Effector memory CD8-positive, alpha-beta T cell (primary cell): ENCODE measurements around the gene MTIF3.

Source experiments
- ATAC-seq: fragments of 150-1000 bp; cut with Tn5 transposase; replicated peaks from 2 replicates; pipeline ENCODE4 v1.10.0; 2021; ENCODE audit warnings: mild to moderate bottlenecking, moderate library complexity
- DNase-seq, 3 experiments: peaks; one replicate each; pipeline ENCODE4 v3.0.0; 2021
- H3K27ac Mint-ChIP-seq, 2 donors: one replicate each; pipeline ENCODE4 v1.8.0; 2022; ENCODE audit warnings: mild to moderate bottlenecking in 2 of 2, mixed read lengths in 2 of 2, moderate library complexity in 2 of 2
- H3K27me3 Mint-ChIP-seq, 2 donors: one replicate each; pipeline ENCODE4 v1.8.0; 2022; ENCODE audit warnings: mixed read lengths in 2 of 2
- H3K36me3 Mint-ChIP-seq: one replicate; pipeline ENCODE4 v1.8.0; 2022; ENCODE audit warnings: mild to moderate bottlenecking, moderate library complexity, mixed read lengths; ENCODE audit not compliant: insufficient read depth
- H3K4me1 Mint-ChIP-seq, 2 donors: one replicate each; pipeline ENCODE4 v1.8.0; 2022; ENCODE audit warnings: low read depth in 2 of 2, mixed read lengths in 2 of 2
- H3K4me3 Mint-ChIP-seq, 2 donors: one replicate each; pipeline ENCODE4 v1.8.0; 2022; ENCODE audit warnings: mild to moderate bottlenecking in 2 of 2, mixed read lengths in 2 of 2, moderate library complexity in 2 of 2
- H3K9me3 Mint-ChIP-seq, 2 donors: one replicate each; pipeline ENCODE4 v1.8.0; 2022; ENCODE audit warnings: mixed read lengths in 2 of 2

The MTIF3 gene

DNA sequence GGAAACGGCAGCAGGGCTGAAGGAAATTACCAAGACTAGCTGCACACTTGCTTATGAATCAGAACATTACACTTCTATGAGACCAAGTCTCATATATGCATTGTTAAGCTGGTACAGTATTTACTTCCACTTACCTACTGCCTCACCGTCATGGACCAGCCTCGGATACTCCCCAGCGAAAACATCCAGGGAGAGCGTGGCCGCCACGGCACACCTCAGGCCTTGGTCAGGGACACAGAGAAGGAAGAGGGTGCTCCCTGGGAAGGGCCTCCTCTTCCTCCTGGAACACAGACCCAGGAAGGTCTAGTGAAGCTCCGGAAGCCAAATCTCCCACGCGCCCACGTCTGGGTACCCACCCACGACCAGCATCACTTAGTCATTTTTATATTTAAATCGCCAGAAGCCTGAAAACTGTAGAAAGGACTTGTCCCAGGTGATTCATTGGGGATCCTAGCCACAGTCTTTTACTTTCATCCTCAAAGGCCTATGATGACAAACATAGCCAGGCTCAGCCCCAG is 24.4 kb upstream of the MTIF3 start:
- peaks cover 9 to 14% of the 10 kb centered on the region in 2 donors for H3K4me1 Mint-ChIP-seq
- H3K9me3 Mint-ChIP-seq, result no peaks in the 10 kb centered on the region
- ATAC-seq, result no peak
- peaks cover 0 to 16% of the 10 kb centered on the region in 2 donors for H3K27me3 Mint-ChIP-seq
- H3K36me3 Mint-ChIP-seq, result no peaks in the 10 kb centered on the region
- H3K27ac Mint-ChIP-seq, result no peak overlapping the region
- no peak overlapping the region for H3K4me3 Mint-ChIP-seq
- no peak for DNase-seq

DNA sequence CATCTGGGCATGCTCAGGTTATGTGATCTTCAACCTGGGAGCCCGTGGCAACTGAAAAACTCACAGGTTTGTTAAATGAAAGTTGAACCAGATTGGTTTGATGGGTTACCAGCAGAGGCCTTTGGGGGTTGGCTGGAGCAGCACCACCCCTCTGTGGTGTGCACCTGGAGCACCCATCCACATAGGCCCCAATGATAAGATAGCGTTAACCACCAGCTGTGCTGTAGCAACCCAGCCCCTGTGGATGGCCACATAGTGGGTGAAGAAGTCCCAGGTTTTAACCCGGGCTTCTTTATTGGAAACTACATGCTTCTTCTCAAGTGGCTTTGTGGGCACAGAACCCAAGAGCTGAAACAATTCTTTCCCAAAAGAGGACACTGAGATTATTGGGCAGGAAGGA is 22.6 kb upstream of the MTIF3 start:
- peak overlapping the region; percentile 28 to 53 for H3K27ac Mint-ChIP-seq

DNA sequence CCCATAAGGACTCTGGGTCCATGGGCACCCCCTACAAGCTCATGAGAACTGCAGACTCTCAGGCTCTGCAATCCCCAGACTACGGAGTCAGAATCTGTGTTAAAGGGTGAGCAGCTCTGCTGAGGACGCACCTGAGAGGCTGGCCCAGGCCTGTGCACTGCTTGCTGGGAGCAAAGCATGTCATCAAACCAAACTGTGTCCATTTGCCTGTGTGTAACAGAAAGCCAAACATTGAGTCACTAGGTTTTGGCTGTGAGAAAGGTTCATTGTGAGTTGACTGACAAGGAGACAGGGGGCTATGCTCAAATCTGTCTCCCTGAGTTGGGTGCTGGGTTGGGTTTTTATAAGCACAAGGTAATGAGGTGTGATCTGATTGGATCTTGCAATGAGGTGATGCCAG is 22.1 kb upstream of the MTIF3 start:
- ATAC-seq (no peak), DNase-seq (no peak)
- Mint-ChIP-seq H3K4me3 (no peak overlapping the region), H3K9me3 (no peaks in the 10 kb centered on the region), H3K27me3 (peaks cover 0 to 7% of the 10 kb centered on the region in 2 donors), H3K27ac (no peak overlapping the region), H3K36me3 (no peaks in the 10 kb centered on the region), H3K4me1 (peaks cover 9 to 10% of the 10 kb centered on the region in 2 donors)

More for the DNA sequence above, 22.6 kb upstream of the MTIF3 start:
- Mint-ChIP-seq H3K4me3 (no peak overlapping the region), H3K27me3 (peaks cover 0 to 12% of the 10 kb centered on the region in 2 donors), H3K36me3 (no peaks in the 10 kb centered on the region), H3K4me1 (peaks cover 9 to 12% of the 10 kb centered on the region in 2 donors), H3K9me3 (no peaks in the 10 kb centered on the region)
- DNase-seq (peak in 1 of 3 experiments; percentile 5), ATAC-seq (peak; percentile 97)

DNA sequence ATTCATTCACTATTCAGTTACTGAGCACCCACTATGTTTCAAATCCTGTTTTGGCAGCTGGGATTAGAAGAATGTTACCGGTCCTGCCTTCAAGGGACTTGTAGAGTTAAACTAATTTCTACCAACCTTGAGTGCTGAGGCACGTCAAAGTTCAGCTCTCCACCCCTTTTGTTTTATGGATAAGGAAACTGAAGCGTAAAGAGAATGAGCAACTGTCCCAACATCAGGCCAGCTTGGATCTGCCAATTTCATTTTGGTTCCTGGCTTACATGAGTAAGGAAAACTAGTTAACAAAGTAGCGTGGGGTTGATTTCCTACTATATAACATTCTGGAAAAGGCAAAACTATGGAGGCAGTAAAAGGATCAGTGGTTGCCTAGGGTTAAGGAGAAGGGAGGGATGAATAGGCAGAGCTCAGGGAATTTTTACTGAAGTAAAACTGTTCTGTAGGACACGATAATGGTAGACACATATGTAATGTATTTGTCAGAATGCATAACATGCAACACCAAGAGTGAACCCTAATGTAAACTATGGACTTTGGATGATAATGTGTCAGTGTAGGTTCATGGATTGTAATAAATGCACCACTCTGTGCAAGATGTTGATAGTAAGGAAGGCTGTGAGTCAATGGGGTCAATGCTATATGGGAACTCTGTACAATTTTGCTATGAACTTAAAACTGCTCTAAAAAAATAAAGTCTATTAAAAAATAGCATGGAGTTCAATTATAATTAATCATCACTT is 19.9 kb upstream of the MTIF3 start:
- ATAC-seq (no peak), DNase-seq (no peak)
- no peaks in the 10 kb centered on the region for H3K9me3 Mint-ChIP-seq
- H3K27me3 Mint-ChIP-seq, result no peaks in the 10 kb centered on the region
- H3K36me3 Mint-ChIP-seq, result no peaks in the 10 kb centered on the region
- H3K27ac Mint-ChIP-seq, result peak overlapping the region in 1 of 2 donors; percentile 36
- no peak overlapping the region for H3K4me3 Mint-ChIP-seq
- peaks cover 5 to 12% of the 10 kb centered on the region in 2 donors for H3K4me1 Mint-ChIP-seq

DNA sequence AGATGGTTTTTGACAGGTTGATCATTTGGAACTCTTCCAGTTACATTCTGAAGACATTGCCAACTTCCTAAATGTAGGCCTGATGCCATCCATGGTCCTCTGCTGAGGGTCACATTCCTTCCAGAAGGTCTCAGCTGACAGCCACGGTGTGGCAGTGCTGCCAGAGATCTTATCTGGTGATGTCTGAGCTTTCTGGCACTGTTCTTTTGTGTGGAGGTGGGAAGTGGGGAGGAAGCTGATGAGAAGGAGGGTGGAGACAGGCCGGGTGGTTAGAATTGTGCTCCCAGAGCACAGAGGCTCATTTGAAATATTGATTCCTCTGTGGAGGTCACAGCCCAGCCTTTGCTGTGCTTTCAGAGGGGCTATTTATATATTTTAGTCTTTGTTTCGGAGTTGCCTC is 16.1 kb upstream of the MTIF3 start:
- no peak for ATAC-seq
- DNase-seq, result no peak
- Mint-ChIP-seq H3K27ac (peak overlapping the region in 1 of 2 donors; percentile 8), H3K9me3 (no peaks in the 10 kb centered on the region), H3K27me3 (no peaks in the 10 kb centered on the region), H3K4me1 (peaks cover 0 to 2% of the 10 kb centered on the region in 2 donors), H3K36me3 (no peaks in the 10 kb centered on the region), H3K4me3 (no peak overlapping the region)

DNA sequence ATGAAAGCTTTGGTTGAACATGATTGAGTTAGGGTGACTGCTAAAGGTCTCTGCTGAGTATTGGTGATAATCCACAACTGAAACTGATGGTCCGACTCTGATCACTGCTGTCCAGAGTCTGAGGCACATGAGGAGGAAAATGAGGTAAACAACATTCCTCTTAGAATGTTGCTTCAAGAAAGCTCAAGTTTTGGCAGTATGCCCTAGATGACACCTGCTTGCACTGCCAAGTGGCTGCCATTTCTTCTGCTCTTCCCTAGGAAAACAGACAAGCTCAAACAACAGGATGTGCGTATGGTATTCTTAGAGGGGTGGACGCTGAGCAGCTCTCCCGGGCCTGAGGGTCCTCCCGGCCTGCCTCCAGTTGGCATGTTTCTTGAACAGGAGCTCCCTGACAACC is 15.2 kb upstream of the MTIF3 start:
- Mint-ChIP-seq H3K36me3 (no peaks in the 10 kb centered on the region), H3K27ac (no peak overlapping the region), H3K27me3 (no peaks in the 10 kb centered on the region), H3K4me1 (peaks cover 0 to 2% of the 10 kb centered on the region in 2 donors), H3K4me3 (no peak overlapping the region), H3K9me3 (no peaks in the 10 kb centered on the region)
- DNase-seq (no peak), ATAC-seq (no peak)

DNA sequence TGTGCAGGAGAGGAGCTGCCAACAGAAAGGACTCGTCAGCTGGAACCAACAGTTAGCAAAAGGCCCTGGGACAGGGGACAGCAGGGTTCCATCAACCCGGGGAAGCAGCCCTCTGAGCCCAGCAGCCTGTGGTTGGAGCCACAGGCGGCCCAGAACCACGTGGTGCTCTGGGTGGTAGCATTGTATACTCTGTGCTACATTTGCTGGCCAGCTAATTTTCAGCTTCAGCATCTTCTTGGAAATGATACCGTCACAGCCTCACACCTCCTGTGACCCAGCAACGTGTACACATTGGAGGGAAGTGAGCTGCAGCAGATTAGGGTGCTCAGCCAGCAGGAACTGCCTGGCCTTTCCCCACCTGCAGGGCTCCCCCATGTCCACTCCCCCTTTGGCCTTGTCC is 13.1 kb upstream of the MTIF3 start:
- DNase-seq, result no peak
- Mint-ChIP-seq H3K27ac (no peak overlapping the region), H3K27me3 (no peaks in the 10 kb centered on the region), H3K36me3 (no peaks in the 10 kb centered on the region), H3K9me3 (no peaks in the 10 kb centered on the region), H3K4me1 (peaks cover 0 to 2% of the 10 kb centered on the region in 2 donors), H3K4me3 (no peak overlapping the region)
- peak; percentile 59 for ATAC-seq

DNA sequence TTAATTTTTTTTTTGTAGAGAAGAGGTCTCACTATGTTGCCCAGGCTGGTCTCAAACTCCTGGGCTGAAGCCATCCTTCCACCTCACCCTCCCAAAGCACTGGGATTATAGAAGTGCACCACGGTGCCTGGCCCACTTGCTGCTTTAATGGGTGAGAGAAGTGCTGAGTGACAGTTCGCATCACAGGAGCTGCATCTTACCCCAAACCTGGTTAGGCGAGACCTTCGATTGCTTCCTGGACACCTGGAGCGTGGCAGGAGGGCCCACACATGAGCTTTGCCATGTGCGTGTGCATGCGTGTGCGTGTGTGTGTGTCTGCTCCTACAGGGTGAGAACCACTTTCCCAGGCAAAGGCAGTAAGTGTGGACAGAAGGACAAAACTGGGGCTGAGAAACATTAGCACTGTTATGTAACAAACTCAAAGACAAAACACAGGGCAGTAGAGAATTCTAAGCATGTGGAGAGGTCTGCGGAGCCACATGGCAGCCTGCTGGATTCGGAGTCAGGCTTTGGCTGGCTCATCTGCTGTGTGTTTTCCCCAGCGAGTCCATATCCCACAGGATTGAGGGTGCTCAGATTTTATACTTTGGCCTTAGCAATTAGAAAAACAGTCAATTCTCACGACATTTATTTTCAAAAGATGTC is 11.7 kb upstream of the MTIF3 start:
- no peak overlapping the region for H3K27ac Mint-ChIP-seq
- peaks cover 0 to 2% of the 10 kb centered on the region in 2 donors for H3K4me1 Mint-ChIP-seq
- ATAC-seq (no peak), DNase-seq (no peak)
- H3K36me3 Mint-ChIP-seq, result no peaks in the 10 kb centered on the region
- H3K4me3 Mint-ChIP-seq, result no peak overlapping the region
- H3K9me3 Mint-ChIP-seq, result no peaks in the 10 kb centered on the region
- H3K27me3 Mint-ChIP-seq, result no peaks in the 10 kb centered on the region

DNA sequence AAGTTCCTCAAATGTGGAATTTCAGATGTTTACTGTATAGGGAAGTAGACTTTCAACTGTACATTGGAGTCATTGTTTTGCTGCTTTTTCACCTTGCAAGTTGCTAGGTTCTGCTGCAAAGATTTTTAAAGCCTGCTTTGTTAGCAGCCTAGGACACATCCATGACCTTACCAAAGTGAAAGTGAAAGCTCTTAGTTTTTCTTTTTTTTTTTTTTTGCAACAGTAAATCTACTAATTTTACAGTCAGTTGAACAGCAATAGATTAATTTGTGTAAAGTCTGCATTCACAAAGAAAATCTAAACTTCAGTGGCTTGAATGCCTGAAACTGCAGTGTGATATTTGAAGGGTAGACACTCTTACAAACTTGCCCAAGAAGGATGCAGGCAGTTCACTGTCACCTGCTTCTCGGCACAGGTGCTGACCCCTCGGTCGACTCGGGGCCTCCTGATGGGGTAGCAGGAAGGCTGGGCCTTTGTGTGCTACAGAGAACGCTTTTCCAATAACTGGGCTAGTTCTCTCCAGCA is 5.0 kb upstream of the MTIF3 start:
- H3K36me3 Mint-ChIP-seq, result peaks cover 10% of the 10 kb centered on the region
- H3K27ac Mint-ChIP-seq, result peak overlapping the region; percentile 94 to 98
- no peaks in the 10 kb centered on the region for H3K27me3 Mint-ChIP-seq
- peaks cover 8 to 20% of the 10 kb centered on the region in 2 donors for H3K4me1 Mint-ChIP-seq
- no peak for ATAC-seq
- H3K9me3 Mint-ChIP-seq, result no peaks in the 10 kb centered on the region
- DNase-seq, result no peak
- H3K4me3 Mint-ChIP-seq, result peak overlapping the region; percentile 92 to 94

DNA sequence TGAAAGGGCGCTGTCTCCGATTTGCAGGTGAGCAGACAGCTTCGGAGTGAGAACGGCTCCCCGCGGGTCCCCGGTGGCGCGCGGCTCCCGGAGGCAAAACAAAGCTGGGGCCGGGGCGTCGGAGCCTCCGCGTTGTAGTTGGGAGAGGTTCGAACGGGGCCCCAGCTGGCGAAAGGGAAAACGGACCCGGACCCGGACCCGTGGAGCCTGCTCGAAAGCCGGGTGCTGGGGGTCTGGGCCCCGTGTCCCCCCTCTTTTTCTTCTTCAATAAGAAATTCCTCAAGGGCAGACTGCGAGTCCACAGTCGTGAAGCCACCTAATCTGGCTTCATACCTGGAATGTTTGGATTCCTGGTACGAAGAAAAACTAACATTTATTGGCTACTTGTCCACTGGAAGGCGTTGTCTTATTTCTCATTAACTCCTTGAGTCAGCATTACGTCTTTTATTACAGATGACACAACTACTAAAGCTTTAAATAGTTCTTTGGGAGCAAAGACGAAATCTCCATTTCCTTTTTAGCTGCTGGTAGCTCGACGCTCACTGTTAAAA is 632 bp upstream of the MTIF3 start:
- peak; percentile 3 for ATAC-seq
- Mint-ChIP-seq H3K4me3 (peak overlapping the region; percentile 83 to 94), H3K27ac (peak overlapping the region; percentile 92 to 94), H3K36me3 (peaks cover 32% of the 10 kb centered on the region), H3K27me3 (no peaks in the 10 kb centered on the region), H3K4me1 (peaks cover 29 to 48% of the 10 kb centered on the region in 2 donors), H3K9me3 (no peaks in the 10 kb centered on the region)
- DNase-seq, result no peak

DNA sequence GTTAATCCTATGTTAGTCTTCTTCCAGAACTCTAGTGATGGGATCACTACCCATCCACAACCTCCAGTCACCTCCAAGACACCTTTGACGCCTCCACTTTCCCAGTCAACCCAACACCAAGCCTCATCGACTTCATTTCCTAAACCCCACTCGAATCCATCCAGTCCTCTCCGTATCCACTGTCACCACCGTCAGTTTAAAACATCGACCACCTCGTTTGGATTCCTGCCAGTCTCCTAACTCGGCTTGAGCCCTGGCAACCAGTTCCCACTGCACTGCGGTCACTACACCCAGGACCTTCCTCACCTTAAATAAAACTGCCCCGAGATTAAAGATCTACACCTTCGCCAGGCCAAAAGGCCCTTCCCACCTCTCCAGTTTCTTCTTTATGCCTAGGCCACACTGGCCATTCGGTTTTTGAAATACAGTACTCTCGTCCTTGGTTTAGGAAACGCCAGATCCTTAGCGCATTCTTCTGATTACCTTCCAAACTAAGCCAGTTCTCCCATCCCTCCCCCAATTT is 1.2 kb downstream of the MTIF3 start:
- ATAC-seq, result no peak
- no peak for DNase-seq
- Mint-ChIP-seq H3K36me3 (peaks cover 39% of the 10 kb centered on the region), H3K9me3 (no peaks in the 10 kb centered on the region), H3K27ac (peak overlapping the region; percentile 92 to 94), H3K4me3 (peak overlapping the region; percentile 83 to 94), H3K4me1 (peaks cover 27 to 45% of the 10 kb centered on the region in 2 donors), H3K27me3 (no peaks in the 10 kb centered on the region)

DNA sequence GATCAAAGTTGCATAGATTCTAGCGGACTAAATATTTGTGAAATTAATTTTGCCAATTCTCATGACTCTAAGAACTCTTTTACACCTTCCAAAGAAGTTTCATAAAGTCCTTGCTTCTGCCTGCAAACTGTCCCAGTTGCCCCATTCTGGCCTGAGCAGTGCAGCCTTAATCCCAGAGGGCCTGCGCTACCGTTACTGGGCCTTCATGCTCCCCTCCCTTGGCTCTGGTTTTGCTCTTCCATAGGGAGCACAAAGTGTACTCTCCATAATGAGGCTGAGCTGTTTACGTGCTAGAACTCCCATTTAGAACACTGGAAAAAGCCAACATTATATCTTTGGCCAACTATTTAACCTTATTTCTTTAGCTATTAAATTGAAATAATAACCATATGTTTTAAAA is 2.1 kb downstream of the MTIF3 start:
- Mint-ChIP-seq H3K36me3 (peaks cover 39% of the 10 kb centered on the region), H3K9me3 (no peaks in the 10 kb centered on the region), H3K4me3 (peak overlapping the region; percentile 83 to 94), H3K27ac (peak overlapping the region; percentile 92 to 94), H3K4me1 (peaks cover 27 to 45% of the 10 kb centered on the region in 2 donors), H3K27me3 (no peaks in the 10 kb centered on the region)
- DNase-seq (no peak), ATAC-seq (no peak)

DNA sequence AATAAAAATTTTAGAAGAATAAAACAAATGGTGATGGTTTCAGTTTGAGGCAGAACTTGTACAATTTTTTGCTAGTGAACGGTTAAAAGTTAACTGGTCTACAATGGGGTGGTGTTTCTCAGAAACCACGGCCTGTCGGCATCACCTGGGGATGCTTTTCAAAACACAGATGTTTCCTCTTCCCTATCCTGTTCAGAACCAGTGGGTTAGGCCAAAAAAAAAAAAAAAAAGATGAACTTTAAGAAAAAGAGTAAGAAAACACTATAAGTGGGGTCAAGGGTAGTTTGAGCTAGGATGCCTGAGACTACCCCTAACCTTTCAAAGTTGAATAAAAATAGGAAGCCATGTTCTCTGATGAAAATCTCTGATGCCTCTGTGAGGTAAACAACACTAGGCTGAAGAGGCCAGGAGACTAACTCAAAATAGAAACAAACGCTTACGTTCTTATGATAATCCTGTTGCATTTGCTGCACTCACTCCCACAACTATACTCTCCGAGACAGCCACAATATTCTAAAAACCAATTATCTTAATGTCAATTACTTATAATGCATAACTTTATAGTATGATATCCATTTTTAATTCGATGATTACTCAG is 3.3 kb downstream of the MTIF3 start:
- H3K27ac Mint-ChIP-seq, result peak overlapping the region; percentile 63 to 88
- H3K4me1 Mint-ChIP-seq, result peaks cover 37 to 52% of the 10 kb centered on the region in 2 donors
- ATAC-seq (no peak), DNase-seq (no peak)
- H3K36me3 Mint-ChIP-seq, result peaks cover 43% of the 10 kb centered on the region
- H3K27me3 Mint-ChIP-seq, result no peaks in the 10 kb centered on the region
- H3K9me3 Mint-ChIP-seq, result no peaks in the 10 kb centered on the region
- peak overlapping the region; percentile 49 to 94 for H3K4me3 Mint-ChIP-seq
